ENCODE data around the gene FAM20B. TPM values are rescaled to one million over a fixed set of nuclear protein-coding genes. Genes with fewer than 3 reads are reported as not detected.

Gene FAM20B
- total and polyA plus RNA-seq, 2 donors (not counting 1 experiment from before 2014, with no cell fraction given), result 5.2 to 32.8 TPM

- WGBS (ENCODE audit: insufficient coverage), result no CpG with 5 or more reads among the region's 1 CpG
- no peaks in the 10 kb centered on the region for H3K27me3 Mint-ChIP-seq
- Histone ChIP-seq H3K36me3 (replicated peaks in 1 of 2; ENCODE audit: control extremely low read depth in 1 of 2, control insufficient read depth in 1 of 2, extremely low read depth in 1 of 2, insufficient read depth in 2 of 2, low read length in 1 of 2) (peaks cover 1 to 2% of the 10 kb centered on the region in 2 experiments), H3K4me1 (ENCODE audit: control insufficient read depth in 2 of 2, insufficient read depth in 2 of 2, low read length in 2 of 2) (peaks cover 0 to 5% of the 10 kb centered on the region in 2 donors), H3K9ac (ENCODE audit: low read length) (no peak overlapping the region), H2AFZ (ENCODE audit: insufficient read depth, low read depth, low read length, poor library complexity, severe bottlenecking) (no peak overlapping the region), H3K9me3 (ENCODE audit: control extremely low read depth in 1 of 3, control insufficient read depth in 2 of 3, insufficient read depth in 1 of 3, low read length in 2 of 3) (no peaks in the 10 kb centered on the region), H3K4me3 (ENCODE audit: control extremely low read depth in 1 of 5, extremely low read depth in 1 of 5, insufficient read depth in 1 of 5, low read depth in 2 of 5, low read length in 4 of 5) (no peak overlapping the region), H4K20me1 (ENCODE audit: control insufficient read depth, insufficient read depth, low read length, poor library complexity, severe bottlenecking) (no peaks in the 10 kb centered on the region), H3K79me2 (ENCODE audit: control insufficient read depth, insufficient read depth, low read length) (peaks cover 4% of the 10 kb centered on the region), H3K27ac (ENCODE audit: low read length in 2 of 2) (no peak overlapping the region), H3K4me2 (replicated peaks; ENCODE audit: low read depth, low read length, poor library complexity, severe bottlenecking) (no peak overlapping the region), H3K27me3 (replicated peaks in 1 of 4; ENCODE audit: control extremely low read depth in 1 of 4, control insufficient read depth in 3 of 4, insufficient read depth in 4 of 4, low read length in 3 of 4) (no peaks in the 10 kb centered on the region)
- no peak overlapping the region for H3K4me3 Mint-ChIP-seq
- POLR2A ChIA-PET, result no interaction called here
- DNase-seq (no peak), ATAC-seq (ENCODE audit: low read depth) (no peak)
- no peak for TF ChIP-seq CTCF (IDR thresholded peaks at IDR 0.05)
- no peak for TF ChIP-seq EZH2 (IDR thresholded peaks at IDR 0.05; ENCODE audit: borderline replicate concordance, insufficient read depth, low read depth, low read length, poor library complexity, severe bottlenecking)
- H3K9me3 Mint-ChIP-seq (ENCODE audit: insufficient read depth), result no peaks in the 10 kb centered on the region
- peaks cover 8% of the 10 kb centered on the region for H3K4me1 Mint-ChIP-seq
- no peak overlapping the region for H3K27ac Mint-ChIP-seq
- intact Hi-C loops (cut with micrococcal nuclease), result no loop called here
- CTCF ChIA-PET, result no interaction called here
Measured at GRCh38 chr1:179048339-179049124, 22.8 kb downstream of the FAM20B start.

- Histone ChIP-seq H3K27me3 (replicated peaks in 1 of 4; ENCODE audit: control extremely low read depth in 1 of 4, control insufficient read depth in 3 of 4, insufficient read depth in 4 of 4, low read length in 3 of 4) (no peaks in the 10 kb centered on the region), H2AFZ (ENCODE audit: insufficient read depth, low read depth, low read length, poor library complexity, severe bottlenecking) (no peak overlapping the region), H3K36me3 (replicated peaks in 1 of 2; ENCODE audit: control extremely low read depth in 1 of 2, control insufficient read depth in 1 of 2, extremely low read depth in 1 of 2, insufficient read depth in 2 of 2, low read length in 1 of 2) (peaks cover 0 to 17% of the 10 kb centered on the region in 2 experiments), H3K4me3 (ENCODE audit: control extremely low read depth in 1 of 5, extremely low read depth in 1 of 5, insufficient read depth in 1 of 5, low read depth in 2 of 5, low read length in 4 of 5) (no peak overlapping the region), H3K9me3 (ENCODE audit: control extremely low read depth in 1 of 3, control insufficient read depth in 2 of 3, insufficient read depth in 1 of 3, low read length in 2 of 3) (peaks cover 0 to 2% (median 0%) of the 10 kb centered on the region in 3 donors), H3K4me1 (ENCODE audit: control insufficient read depth in 2 of 2, insufficient read depth in 2 of 2, low read length in 2 of 2) (no peaks in the 10 kb centered on the region), H3K27ac (ENCODE audit: low read length in 2 of 2) (no peak overlapping the region), H3K4me2 (replicated peaks; ENCODE audit: low read depth, low read length, poor library complexity, severe bottlenecking) (no peak overlapping the region), H3K9ac (ENCODE audit: low read length) (no peak overlapping the region), H3K79me2 (ENCODE audit: control insufficient read depth, insufficient read depth, low read length) (no peaks in the 10 kb centered on the region), H4K20me1 (ENCODE audit: control insufficient read depth, insufficient read depth, low read length, poor library complexity, severe bottlenecking) (no peaks in the 10 kb centered on the region)
- H3K9me3 Mint-ChIP-seq (ENCODE audit: insufficient read depth), result no peaks in the 10 kb centered on the region
- 100% methylated on average over 1 of the region's 2 CpGs for WGBS (ENCODE audit: insufficient coverage)
- no peak overlapping the region for H3K4me3 Mint-ChIP-seq
- ChIA-PET CTCF (no interaction called here), POLR2A (no interaction called here)
- no peaks in the 10 kb centered on the region for H3K4me1 Mint-ChIP-seq
- H3K27me3 Mint-ChIP-seq, result no peaks in the 10 kb centered on the region
- DNase-seq (no peak), ATAC-seq (ENCODE audit: low read depth) (no peak)
- no peak overlapping the region for H3K27ac Mint-ChIP-seq
- intact Hi-C loops (cut with micrococcal nuclease), result no loop called here
- TF ChIP-seq EZH2 (IDR thresholded peaks at IDR 0.05; ENCODE audit: borderline replicate concordance, insufficient read depth, low read depth, low read length, poor library complexity, severe bottlenecking) (no peak), CTCF (IDR thresholded peaks at IDR 0.05) (no peak)
Measured at GRCh38 chr1:179052776-179053175, 27.1 kb downstream of the FAM20B start.

All from B cell (primary cell).